Mesenchymal stem cell (in vitro differentiated cells and primary cell): ENCODE results near the gene FZD7.

ENCODE experiments used
- DNase-seq: peaks from one replicate; pipeline ENCODE4 v3.0.0-alpha.2; 2013
- H2AFZ ChIP-seq: one replicate; pipeline ENCODE4 v1.6.1; 2013; ENCODE audit warnings: low read depth, mild to moderate bottlenecking, control low read depth, inconsistent platforms, low read length, moderate library complexity
- H2AK5ac ChIP-seq: 2 replicates; pipeline ENCODE4 v1.6.1; 2013; ENCODE audit warnings: low read length, moderate library complexity, mild to moderate bottlenecking, inconsistent platforms; ENCODE audit not compliant: severe bottlenecking
- H2BK120ac ChIP-seq: one replicate; pipeline ENCODE4 v1.6.1; 2013; ENCODE audit warnings: low read depth, mild to moderate bottlenecking, inconsistent platforms, low read length, moderate library complexity
- H2BK12ac ChIP-seq, 2 experiments: one replicate each; pipeline ENCODE4 v1.6.1; 2013; ENCODE audit warnings: inconsistent platforms in 2 of 2, low read length in 2 of 2, mild to moderate bottlenecking in 2 of 2, moderate library complexity in 2 of 2, control low read depth in 1 of 2
- H2BK15ac ChIP-seq: one replicate; pipeline ENCODE4 v1.6.1; 2013; ENCODE audit warnings: mild to moderate bottlenecking, low read depth, inconsistent platforms; ENCODE audit not compliant: poor library complexity, severe bottlenecking
- H2BK5ac ChIP-seq: 2 replicates; pipeline ENCODE4 v1.6.1; 2013; ENCODE audit warnings: low read depth, mild to moderate bottlenecking, low read length, control low read depth, inconsistent platforms; ENCODE audit not compliant: poor library complexity, severe bottlenecking
- H3K14ac ChIP-seq, 2 experiments: one replicate each; pipeline ENCODE4 v1.6.1; 2013; ENCODE audit warnings: inconsistent platforms in 2 of 2, low read length in 2 of 2, control low read depth in 1 of 2, mild to moderate bottlenecking in 1 of 2, moderate library complexity in 1 of 2
- H3K18ac ChIP-seq, 2 experiments: one replicate each; pipeline ENCODE4 v1.6.1; 2013; ENCODE audit warnings: inconsistent platforms in 2 of 2, low read length in 2 of 2, control low read depth in 1 of 2, low read depth in 1 of 2, mild to moderate bottlenecking in 1 of 2
- H3K23ac ChIP-seq, 2 experiments: one replicate each; pipeline ENCODE4 v1.6.1; 2013; ENCODE audit warnings: inconsistent platforms in 2 of 2, low read length in 2 of 2, mild to moderate bottlenecking in 2 of 2, moderate library complexity in 2 of 2, control low read depth in 1 of 2
- H3K27ac ChIP-seq: 2 replicates; pipeline ENCODE4 v1.5.1; 2013; ENCODE audit warnings: mild to moderate bottlenecking, moderate library complexity, low read length, control low read depth, inconsistent platforms; ENCODE audit not compliant: poor library complexity, severe bottlenecking
- H3K27me3 ChIP-seq, 2 experiments: 2 replicates each; pipeline versions ENCODE4 v1.6.1 to v1.7.0; 2013; ENCODE audit warnings: low read length in 2 of 2, mild to moderate bottlenecking in 2 of 2, moderate library complexity in 2 of 2, control low read depth in 1 of 2, inconsistent platforms in 1 of 2; ENCODE audit not compliant: control insufficient read depth in 1 of 2, insufficient read depth in 1 of 2
- H3K36me3 ChIP-seq, 2 experiments: 2 replicates each; pipeline versions ENCODE4 v1.6.1 to v1.7.0; 2013; ENCODE audit warnings: low read length in 2 of 2, control low read depth in 1 of 2, inconsistent platforms in 1 of 2, low read depth in 1 of 2, mild to moderate bottlenecking in 1 of 2; ENCODE audit not compliant: insufficient read depth in 2 of 2, control insufficient read depth in 1 of 2
- H3K4ac ChIP-seq, 2 experiments: one replicate each; pipeline ENCODE4 v1.6.1; 2013; ENCODE audit warnings: inconsistent platforms in 2 of 2, low read length in 2 of 2, mild to moderate bottlenecking in 2 of 2, moderate library complexity in 2 of 2, control low read depth in 1 of 2, low read depth in 1 of 2
- H3K4me1 ChIP-seq: 2 replicates; pipeline ENCODE4 v1.6.1; 2013; ENCODE audit warnings: low read depth, low read length, control low read depth; ENCODE audit not compliant: control insufficient read depth, insufficient read depth
- H3K4me2 ChIP-seq: 2 replicates; pipeline ENCODE4 v1.6.1; 2013; ENCODE audit warnings: low read length, mild to moderate bottlenecking, inconsistent platforms; ENCODE audit not compliant: poor library complexity, severe bottlenecking
- H3K4me3 ChIP-seq, 2 experiments: 2 replicates each; pipeline versions ENCODE4 v1.5.1 to v1.7.0; 2013; ENCODE audit warnings: low read length in 2 of 2, mild to moderate bottlenecking in 2 of 2, control low read depth in 1 of 2, low read depth in 1 of 2; ENCODE audit not compliant: insufficient read depth in 1 of 2
- H3K79me1 ChIP-seq: replicated peaks from 2 replicates; pipeline ENCODE4 v1.6.1; 2013; ENCODE audit warnings: mild to moderate bottlenecking, control low read depth, low read length, inconsistent platforms; ENCODE audit not compliant: poor library complexity, severe bottlenecking
- H3K9ac ChIP-seq: 2 replicates; pipeline ENCODE4 v1.7.0; 2013; ENCODE audit warnings: mild to moderate bottlenecking, low read length, moderate library complexity
- H3K9me3 ChIP-seq: 2 replicates; pipeline ENCODE4 v1.7.0; 2013; ENCODE audit warnings: mild to moderate bottlenecking, low read length; ENCODE audit not compliant: control insufficient read depth
- H4K8ac ChIP-seq: one replicate; pipeline ENCODE4 v1.6.1; 2013; ENCODE audit warnings: inconsistent platforms, mild to moderate bottlenecking, low read length, moderate library complexity
- H4K91ac ChIP-seq: one replicate; pipeline ENCODE4 v1.6.1; 2013; ENCODE audit warnings: mild to moderate bottlenecking, low read length, inconsistent platforms
- WGBS: methylation state at CpG from one replicate; pipeline ENCODE4 v1.1.7; 2013; ENCODE audit warnings: mixed read lengths; 5-methylcytosine and 5-hydroxymethylcytosine counted together

FZD7 gene

DNA sequence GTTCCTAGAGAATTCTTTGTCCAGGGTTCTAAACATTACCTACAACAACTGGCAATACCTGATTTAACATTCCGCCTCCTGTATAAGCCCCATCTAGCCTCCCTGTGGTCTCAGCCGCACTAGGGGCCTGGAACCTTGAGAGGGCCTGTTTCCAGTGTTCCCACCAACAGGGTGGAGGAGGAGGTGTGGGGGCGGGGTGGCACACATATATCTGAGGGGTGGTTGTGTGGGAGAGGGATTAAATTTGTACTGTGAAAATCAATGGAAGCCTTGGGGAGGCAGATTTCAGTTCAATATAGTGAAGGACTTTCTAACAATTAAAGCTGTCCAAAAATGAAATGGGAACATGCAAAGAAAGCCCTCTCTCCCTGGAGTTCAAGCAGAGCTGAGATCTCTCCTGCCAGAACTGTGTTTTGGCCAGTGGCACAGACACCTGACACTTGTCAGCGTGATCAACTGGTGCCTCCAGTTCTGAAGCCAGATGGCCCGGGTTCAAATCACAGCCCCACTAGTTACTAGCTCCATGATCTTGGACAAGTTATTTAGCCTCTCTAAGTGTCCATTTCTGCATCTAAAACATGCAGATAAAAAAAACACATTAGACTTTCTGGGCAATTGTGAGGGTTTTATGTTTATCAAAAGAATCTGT lies 17.0 kb upstream of the FZD7 start:
- Histone ChIP-seq H3K14ac (no peak overlapping the region), H2BK15ac (no peak overlapping the region), H3K36me3 (no peaks in the 10 kb centered on the region), H3K18ac (no peak overlapping the region), H2AK5ac (no peak overlapping the region), H2BK5ac (no peak overlapping the region), H2BK120ac (no peak overlapping the region), H3K4ac (no peak overlapping the region), H3K4me1 (peaks cover 2% of the 10 kb centered on the region), H3K9ac (no peak overlapping the region), H2AFZ (no peak overlapping the region), H4K91ac (no peak overlapping the region), H3K27me3 (peaks cover 0 to 40% of the 10 kb centered on the region in 2 experiments), H2BK12ac (no peak overlapping the region), H3K4me3 (no peak overlapping the region), H3K27ac (no peak overlapping the region), H3K79me1 (no peaks in the 10 kb centered on the region), H3K4me2 (no peak overlapping the region), H4K8ac (peak overlapping the region; percentile 37), H3K9me3 (no peaks in the 10 kb centered on the region), H3K23ac (no peak overlapping the region)
- no peak for DNase-seq
- WGBS, result 93% methylated on average over 4 of the region's 5 CpGs

DNA sequence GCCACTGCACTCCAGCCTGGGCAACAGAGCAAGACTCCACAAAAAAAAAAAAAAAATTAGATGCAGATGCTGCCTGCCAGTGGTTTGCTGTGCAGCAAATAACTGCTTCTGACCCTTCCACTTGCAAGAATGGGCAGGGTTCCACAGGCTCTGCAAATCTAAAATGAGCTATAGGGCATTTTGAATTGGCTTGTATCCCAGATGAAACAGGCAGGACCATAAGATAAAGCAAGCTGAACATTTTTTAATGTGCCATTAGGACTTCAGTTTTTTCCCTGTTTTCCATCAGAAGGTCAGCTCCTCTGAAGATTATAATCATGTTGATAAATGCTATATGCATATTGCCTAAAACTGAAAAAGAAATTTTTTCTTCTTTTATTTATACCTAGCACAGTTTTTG lies 15.7 kb upstream of the FZD7 start:
- Histone ChIP-seq H2BK120ac (no peak overlapping the region), H3K79me1 (no peaks in the 10 kb centered on the region), H2BK5ac (no peak overlapping the region), H3K4ac (no peak overlapping the region), H2AFZ (no peak overlapping the region), H2AK5ac (no peak overlapping the region), H3K14ac (no peak overlapping the region), H3K27me3 (peaks cover 0 to 34% of the 10 kb centered on the region in 2 experiments), H4K91ac (no peak overlapping the region), H3K36me3 (no peaks in the 10 kb centered on the region), H3K9me3 (no peaks in the 10 kb centered on the region), H3K4me2 (no peak overlapping the region), H3K23ac (no peak overlapping the region), H4K8ac (no peak overlapping the region), H3K9ac (no peak overlapping the region), H2BK12ac (no peak overlapping the region), H3K27ac (no peak overlapping the region), H3K4me1 (peaks cover 2% of the 10 kb centered on the region), H2BK15ac (no peak overlapping the region), H3K4me3 (no peak overlapping the region), H3K18ac (no peak overlapping the region)
- no peak for DNase-seq

DNA sequence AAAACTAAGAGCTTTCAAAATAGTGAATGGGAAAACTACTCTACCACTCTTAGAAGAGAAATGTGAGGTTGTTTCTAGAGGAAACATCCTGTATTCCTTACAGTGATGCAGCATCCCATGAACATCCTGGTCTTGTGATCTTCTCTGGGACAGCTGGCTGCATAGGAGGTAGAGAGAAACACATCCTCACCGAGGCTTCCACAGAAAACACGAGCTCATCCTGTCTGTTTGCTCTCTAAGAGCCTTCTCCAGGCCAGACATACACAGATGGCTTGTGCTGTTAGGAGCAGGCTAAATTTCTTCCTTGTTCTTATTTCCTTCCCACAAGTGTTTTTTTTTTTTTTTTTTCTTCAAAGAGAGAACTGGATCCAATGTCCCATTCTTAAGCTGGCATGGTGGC lies 14.7 kb upstream of the FZD7 start:
- no peak overlapping the region for H3K4ac ChIP-seq
- no peaks in the 10 kb centered on the region for H3K36me3 ChIP-seq
- no peak overlapping the region for H3K18ac ChIP-seq
- H3K23ac ChIP-seq, result no peak overlapping the region
- no peaks in the 10 kb centered on the region for H3K79me1 ChIP-seq
- H3K27me3 ChIP-seq, result peaks cover 0 to 34% of the 10 kb centered on the region in 2 experiments
- no peak overlapping the region for H2BK120ac ChIP-seq
- no peak overlapping the region for H2AFZ ChIP-seq
- H4K91ac ChIP-seq, result no peak overlapping the region
- H2BK5ac ChIP-seq, result no peak overlapping the region
- no peak overlapping the region for H2BK15ac ChIP-seq
- H3K27ac ChIP-seq, result no peak overlapping the region
- no peak overlapping the region for H2BK12ac ChIP-seq
- no peak overlapping the region for H3K4me3 ChIP-seq
- peak; percentile 55 for DNase-seq
- no peak overlapping the region for H2AK5ac ChIP-seq
- H3K4me2 ChIP-seq, result no peak overlapping the region
- no peak overlapping the region for H4K8ac ChIP-seq
- no peak overlapping the region for H3K9ac ChIP-seq
- H3K9me3 ChIP-seq, result no peaks in the 10 kb centered on the region
- H3K14ac ChIP-seq, result no peak overlapping the region
- H3K4me1 ChIP-seq, result peaks cover 2% of the 10 kb centered on the region
- 57% methylated on average over 2 of the region's 2 CpGs for WGBS

DNA sequence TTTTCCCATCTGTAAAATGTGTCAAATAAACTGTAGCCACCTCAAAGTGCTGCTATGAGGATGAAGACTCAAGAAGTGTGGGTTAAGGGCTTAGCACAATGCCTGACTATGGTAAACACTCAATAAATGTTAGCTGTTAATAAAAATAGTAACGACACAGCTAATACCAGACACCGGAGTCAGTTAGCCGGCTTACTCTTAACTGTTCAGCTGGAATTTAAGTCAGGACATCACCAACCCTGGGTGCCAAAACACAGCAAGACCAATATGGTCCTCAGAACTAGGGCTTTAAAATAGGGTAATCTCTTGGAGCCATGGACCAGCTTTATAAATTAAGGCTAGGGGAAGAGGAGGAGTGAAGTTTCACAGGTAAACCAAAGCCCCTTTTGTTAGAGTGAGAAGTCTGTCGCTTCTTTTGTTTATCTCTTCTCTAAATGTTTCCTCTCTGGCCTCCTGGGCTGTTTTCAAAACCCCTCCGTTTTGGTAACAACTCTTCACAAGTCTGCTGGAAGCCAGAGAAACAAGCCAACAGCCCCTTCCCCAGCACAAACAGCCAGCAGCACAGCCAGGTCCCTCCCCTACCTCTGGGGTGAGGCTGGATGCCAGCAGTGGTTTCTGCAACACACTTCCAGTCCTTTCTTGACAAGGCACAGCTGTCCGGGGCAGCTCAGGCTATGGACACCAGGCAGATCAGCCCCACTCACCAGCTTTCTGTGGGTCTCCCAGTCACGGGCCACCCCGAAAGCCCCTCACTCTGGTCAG lies 13.8 kb upstream of the FZD7 start:
- H2BK12ac ChIP-seq, result peak overlapping the region in 1 of 2 experiments; percentile 90
- no peak overlapping the region for H3K23ac ChIP-seq
- no peak overlapping the region for H3K4me3 ChIP-seq
- WGBS, result 48% methylated on average over 6 of the region's 8 CpGs
- peak; percentile 49 for DNase-seq
- H3K18ac ChIP-seq, result peak overlapping the region in 1 of 2 experiments; percentile 24
- H4K8ac ChIP-seq, result no peak overlapping the region
- H2BK5ac ChIP-seq, result no peak overlapping the region
- no peak overlapping the region for H3K9ac ChIP-seq
- no peak overlapping the region for H2BK15ac ChIP-seq
- no peaks in the 10 kb centered on the region for H3K4me1 ChIP-seq
- H2AK5ac ChIP-seq, result no peak overlapping the region
- H3K9me3 ChIP-seq, result no peaks in the 10 kb centered on the region
- no peaks in the 10 kb centered on the region for H3K36me3 ChIP-seq
- no peak overlapping the region for H2AFZ ChIP-seq
- H3K14ac ChIP-seq, result no peak overlapping the region
- no peak overlapping the region for H3K4me2 ChIP-seq
- H3K27me3 ChIP-seq, result peaks cover 0 to 26% of the 10 kb centered on the region in 2 experiments
- no peak overlapping the region for H4K91ac ChIP-seq
- no peak overlapping the region for H3K27ac ChIP-seq
- no peak overlapping the region for H2BK120ac ChIP-seq
- H3K4ac ChIP-seq, result peak overlapping the region in 1 of 2 experiments; percentile 5
- no peaks in the 10 kb centered on the region for H3K79me1 ChIP-seq
